Activated T-helper 9 cell treated with anti-CD3 and anti-CD28 coated beads, Interleukin-2, amount 50 U/mL, for 16 hours (primary cell): ENCODE data around the gene TRIO.
"Not testable (repeated sequence)": the region's sequence is repeated elsewhere in the genome, so short reads cannot be mapped to it uniquely, and the experiment has no call there.

Source experiments
- DNase-seq: peaks from one replicate; pipeline ENCODE4 v3.0.0-alpha.2; 2020; ENCODE audit warnings: low read depth

The TRIO gene

DNA sequence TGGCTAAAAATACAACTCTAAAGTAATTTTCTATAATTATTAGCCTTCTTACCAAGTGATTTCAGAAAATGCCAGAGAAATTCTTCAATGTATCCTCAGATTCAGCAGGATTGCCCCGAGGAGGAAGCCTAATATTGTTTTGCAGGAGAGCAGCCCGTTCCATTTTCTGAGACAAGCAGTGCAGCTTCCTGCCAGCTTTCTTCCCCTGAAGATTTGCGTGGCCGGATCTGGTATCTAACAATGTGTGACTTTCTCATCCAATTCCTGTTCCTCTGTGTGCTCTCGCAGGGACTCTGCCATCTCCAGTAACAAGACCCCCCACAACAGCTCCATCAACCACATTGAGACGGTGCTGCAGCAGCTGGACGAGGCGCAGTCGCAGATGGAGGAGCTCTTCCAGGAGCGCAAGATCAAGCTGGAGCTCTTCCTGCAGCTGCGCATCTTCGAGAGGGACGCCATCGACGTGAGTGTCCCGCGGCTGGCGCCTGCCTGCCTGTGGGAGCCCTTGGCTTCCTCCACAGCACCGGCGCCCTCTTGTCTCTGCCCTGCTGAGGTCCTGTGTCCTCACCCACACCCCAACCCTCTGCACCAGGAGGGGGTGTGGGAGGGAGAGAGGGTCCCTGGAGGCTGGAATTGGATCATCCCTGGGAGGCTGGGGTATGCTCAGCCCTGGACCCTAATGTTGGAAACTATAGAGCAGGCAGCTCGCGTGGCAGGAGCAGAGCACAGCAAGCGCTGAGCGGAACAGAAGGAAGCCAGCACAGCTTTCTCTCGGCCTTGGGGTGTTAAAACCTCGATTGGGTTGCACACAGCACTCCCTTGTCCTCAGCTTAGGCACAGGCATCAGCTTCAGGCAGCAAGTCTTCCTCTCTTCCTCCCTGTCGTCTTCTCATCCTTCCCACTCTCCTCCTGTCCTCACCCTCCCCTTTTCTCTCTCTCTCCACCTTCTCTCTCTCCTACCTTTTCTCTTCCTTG, 216.2 kb downstream of the TRIO start:
- no peak for DNase-seq

DNA sequence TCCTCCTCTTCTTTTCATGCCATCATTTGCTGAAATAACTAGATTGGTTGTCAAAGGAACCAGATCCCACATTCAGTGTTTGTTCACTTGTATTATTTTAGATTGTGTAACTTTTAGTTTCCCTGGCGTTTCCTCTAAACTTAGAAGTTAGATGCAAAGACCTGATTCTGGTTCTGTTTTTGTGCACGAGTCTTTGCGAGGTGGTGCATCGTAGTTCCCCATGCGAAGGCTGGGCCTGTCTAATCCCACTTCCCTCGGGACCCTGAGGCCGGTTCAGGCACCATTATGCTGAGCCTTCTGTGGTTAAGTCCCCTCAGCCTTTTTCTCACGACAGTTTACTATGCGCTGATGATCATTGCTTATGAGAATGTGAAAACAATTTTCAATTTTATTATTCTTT, 219.3 kb downstream of the TRIO start:
- DNase-seq, result no peak

DNA sequence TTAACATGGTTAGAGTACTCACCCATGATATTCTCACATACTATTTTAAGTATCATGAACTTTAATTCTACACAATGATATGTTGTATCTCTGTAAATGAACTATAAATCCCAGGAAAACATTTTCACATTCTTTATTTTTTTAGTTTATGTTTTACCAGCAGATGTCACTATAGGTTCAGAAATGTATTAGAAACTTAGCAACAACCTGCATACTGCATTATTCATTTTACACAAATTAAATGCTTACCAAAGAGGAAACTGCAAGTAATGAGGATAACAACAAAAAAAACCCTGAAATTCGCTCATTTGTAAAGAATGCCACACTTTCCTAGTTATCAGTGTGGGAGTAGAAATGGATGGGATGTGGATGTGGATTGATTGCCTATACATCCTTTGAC, 221.0 kb downstream of the TRIO start:
- no peak for DNase-seq

DNA sequence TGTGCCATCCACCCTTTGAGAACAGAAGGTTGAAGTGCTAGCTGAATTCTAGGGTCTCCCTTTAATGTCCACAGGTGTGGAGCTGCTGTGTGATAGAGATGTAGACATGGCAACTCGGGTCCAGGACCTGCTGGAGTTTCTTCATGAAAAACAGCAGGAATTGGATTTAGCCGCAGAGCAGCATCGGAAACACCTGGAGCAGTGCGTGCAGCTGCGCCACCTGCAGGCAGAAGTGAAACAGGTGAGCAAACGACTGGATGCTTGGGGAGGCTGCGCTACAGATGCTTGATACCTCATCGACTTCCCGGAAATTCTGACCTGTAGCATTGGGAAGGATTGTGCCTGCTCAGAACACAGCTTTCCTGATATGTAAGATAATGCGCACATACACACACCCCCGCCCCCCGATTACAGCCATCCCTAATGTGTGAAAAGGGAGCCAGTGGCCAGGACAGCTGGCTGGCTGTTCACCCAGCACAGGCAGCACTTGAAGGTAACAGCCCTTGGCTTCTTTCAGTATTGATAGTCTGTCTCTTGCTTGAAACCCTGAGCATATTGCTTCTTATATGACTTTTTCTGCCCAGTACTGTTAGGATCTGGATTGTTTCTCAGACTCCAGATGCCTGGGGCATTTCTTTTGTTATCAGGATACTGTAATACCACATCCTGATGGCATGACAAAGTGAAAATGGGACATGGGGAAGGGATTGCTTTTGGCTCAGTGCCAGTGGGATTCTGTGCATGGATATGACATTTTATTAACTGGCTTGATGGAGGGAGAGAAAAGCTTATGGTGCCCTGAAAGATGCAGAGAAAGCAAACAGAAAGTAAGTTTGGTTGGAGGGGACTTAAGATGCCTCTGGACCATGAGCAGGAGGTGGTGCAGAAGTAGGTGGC, 221.7 kb downstream of the TRIO start:
- DNase-seq, result no peak

DNA sequence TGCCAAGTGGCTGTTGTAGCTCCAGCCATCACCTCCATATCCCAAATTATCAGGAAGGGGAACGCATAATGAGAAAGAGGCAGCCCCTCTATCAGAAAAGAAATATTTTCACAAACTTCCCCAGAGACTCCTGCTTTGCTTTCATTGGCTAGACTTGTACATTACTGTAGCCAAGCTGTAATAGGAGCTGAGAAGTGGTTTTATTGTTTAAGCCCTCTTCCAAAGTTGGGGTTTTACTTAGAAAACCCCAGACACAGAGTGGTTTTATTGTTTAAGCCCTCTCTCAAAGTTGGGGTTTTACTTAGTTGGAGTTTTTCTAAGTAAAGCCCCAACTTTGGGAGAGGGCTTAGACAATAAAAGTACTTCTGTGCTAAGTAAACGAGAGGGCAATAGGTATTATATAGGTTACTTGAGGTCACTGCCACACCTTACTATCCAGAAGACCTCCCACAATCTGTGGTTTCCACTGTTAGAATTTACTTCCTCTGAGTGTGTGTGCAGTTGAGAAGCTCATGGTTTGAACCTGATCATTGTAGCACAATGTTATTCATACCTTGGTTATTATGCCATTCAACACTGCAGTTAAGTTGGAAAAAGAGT, 222.8 kb downstream of the TRIO start:
- no peak for DNase-seq

DNA sequence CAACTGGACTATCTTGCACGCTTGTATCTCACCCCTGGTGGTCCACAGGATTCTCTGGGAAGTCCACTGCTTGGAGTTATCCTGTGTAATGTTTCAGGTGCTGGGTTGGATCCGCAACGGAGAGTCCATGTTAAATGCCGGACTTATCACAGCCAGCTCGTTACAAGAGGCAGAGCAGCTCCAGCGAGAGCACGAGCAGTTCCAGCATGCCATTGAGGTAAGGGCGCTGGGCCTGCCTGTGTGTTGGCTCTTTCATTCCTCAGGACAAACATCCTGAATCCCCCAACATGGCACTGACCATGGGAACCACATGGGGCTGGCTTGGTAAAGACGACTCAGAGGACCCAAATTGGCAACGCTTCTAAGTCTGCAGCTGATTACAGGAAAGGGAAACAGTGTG, 223.6 kb downstream of the TRIO start:
- no peak for DNase-seq

DNA sequence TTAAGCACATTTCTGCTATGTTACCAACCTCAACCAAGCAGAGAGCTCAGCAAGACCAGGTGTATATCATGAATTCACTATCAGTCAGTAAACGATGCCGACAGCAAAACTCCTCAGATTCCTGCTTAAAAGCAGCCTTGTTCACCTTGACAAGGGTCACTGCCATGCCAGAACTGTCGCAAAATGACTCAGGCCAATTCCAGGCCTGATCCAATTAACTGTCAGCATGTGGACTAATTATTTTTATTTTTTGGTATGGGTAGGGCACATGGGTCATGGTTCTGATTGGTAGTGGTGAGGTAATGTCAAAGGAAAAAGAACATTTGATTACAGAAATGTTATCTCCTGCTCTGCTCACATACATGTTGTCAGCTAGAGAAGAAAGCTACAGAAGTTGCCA, 224.2 kb downstream of the TRIO start:
- DNase-seq, result no peak

DNA sequence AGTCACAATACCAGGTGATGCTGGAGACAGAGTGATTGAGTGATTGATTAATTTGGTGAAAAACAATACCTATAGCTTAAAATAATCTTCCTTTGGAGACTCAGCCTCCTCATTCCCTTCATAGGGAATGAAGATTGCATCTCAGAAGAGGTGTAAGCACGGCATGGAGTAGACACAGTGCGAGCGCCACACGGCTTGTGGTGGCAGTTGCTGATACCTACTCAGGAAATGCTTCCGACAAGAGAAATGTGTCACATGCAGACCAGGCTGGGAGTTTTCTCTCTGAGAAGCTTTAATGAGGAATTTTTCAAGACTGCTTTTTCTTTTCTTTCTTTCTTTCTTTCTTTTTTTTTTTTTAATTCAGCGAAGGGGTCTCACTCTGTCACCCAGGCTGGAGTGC, 226.6 kb downstream of the TRIO start:
- no peak for DNase-seq

DNA sequence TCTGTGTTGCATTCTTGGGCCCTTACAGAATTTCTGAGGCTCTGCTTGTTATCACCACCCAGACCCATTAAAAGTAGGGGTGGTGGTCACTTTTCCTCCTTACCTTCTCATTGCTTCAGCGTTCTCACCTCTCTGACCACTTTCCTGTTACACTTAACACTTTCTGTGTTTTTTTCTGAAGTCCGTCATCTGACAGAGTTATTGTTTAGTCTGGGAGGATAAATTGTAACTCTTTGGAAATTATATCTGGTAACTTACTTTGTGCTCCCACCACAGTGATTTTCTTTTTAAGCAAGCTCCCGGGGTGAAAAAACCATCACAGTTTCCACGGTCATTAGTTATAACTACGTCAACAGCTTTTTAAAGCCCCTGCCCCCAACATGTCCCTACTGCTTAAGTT, 227.2 kb downstream of the TRIO start:
- DNase-seq, result no peak

DNA sequence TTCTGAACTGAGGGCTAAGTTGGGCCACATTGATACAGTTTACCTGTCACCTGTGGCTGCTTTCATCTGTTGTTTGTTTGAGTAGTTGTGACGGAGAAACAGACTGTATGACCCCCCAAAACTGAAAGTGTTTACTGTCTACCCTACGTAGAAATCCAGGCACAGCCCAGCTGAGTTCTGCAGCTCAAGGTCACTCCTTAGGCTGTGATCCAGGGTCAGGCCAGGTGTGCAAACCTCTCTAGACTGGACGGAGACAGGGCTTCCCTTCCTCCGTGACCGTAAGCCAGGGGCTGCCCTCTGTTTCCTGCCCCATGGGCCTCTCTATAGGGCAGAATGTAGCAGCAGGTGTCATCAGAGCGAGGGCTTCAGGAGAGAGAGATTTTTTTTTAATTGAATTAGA, 230.5 kb downstream of the TRIO start:
- no peak for DNase-seq

DNA sequence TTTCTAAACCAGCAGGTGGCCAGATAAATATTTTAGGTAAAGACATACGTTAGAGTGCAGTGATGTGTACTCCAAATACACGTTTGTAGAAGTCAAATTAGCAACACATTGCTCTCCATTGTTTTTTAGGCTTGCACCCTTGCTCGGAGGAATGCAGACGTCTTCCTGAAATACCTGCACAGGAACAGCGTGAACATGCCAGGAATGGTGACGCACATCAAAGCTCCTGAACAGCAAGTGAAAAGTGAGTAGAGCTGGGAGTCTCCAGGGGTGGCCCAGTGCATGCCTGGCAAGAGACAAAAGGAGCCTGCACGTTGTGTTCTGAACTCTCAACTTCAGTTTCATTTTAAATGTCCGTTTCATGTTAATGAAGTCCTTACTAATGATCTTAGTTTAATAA, 231.0 kb downstream of the TRIO start:
- DNase-seq, result no peak

DNA sequence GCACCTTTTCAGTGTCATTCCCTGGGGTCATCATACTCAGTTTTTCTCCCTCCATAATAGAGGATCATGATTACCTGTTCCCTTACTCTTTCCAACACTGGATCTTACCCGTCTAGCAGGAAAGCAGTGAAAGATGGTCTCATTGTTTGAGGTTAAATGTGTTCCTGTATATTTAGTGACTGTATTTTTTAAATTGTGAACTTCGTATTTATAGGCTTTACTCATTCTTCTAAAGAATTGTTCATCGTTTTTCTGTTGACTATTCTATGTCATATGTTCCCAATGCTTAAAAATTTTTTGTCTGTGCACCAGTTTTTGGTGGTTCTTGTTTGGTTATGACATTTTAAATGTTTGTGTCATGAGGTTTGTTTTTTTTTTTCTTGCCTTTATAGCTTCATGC, 233.6 kb downstream of the TRIO start:
- DNase-seq, result no peak

DNA sequence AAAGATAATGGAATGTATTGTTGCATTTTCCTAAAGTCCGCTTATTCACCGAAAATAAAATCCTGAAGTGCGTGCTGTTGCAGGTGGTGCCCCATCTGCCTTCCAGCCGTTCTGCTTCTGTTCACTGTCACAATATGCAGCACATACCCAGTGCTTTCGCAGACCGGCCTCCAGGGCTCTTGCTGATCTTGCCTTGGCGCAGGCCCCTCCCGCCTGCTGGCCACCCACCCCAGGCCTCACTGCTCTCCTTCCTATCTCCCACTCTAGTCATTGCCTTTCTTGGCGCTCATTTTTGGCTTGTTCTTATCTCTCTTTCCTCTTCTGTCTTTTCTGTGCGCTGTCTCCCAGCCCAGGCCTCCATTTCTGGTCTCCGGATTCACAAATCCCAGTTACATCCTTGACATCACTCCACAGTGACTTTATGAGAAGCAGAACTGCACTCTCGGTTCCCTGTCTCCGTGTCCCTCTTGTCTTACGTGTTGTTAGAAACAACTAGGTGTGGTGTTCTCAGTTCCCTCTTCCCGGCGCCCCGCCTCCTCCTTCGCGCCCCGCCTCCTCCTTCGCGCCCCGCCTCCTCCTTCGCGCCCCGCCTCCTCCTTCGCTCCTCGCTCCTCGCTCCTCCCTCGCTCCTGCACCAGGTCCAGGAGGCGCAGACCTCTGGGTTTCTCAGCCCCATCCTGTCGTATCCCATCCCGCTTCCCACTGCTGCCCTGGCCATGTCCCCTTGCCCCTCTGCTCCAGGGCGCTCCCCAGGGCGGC, 236.8 kb downstream of the TRIO start:
- DNase-seq, result no peak

DNA sequence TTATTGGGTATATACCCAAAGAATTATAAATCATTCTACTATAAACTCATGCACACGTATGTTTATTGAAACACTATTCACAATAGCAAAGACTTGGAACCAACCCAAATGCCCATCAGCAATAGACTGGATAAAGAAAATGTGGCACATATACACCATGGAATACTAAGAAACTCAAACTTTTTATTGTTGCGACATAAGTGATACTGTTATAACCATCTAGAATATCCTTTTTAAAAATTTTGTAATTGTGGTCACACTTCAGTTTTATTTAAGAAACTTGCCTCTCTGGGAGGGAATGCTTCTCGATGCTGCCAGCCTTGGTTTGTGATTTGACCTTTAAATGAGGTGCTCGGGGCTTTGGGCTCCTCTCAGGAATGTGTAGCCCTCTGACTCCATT, 237.6 kb downstream of the TRIO start:
- no peak for DNase-seq

DNA sequence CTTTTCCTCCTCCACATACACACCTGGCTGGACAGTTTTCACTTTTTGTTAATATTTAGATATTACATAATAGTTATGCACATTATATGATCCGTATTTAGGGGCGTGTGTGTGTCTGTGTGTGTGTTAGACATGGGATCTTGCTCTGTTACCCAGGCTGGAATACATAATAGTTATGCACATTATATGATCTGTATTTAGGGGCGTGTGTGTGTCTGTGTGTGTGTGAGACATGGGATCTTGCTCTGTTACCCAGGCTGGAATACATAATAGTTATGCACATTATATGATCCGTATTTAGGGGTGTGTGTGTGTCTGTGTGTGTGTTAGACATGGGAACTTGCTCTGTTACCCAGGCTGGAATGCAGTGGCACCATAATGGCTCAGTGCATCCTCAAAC, 239.5 kb downstream of the TRIO start:
- DNase-seq, result no peak

DNA sequence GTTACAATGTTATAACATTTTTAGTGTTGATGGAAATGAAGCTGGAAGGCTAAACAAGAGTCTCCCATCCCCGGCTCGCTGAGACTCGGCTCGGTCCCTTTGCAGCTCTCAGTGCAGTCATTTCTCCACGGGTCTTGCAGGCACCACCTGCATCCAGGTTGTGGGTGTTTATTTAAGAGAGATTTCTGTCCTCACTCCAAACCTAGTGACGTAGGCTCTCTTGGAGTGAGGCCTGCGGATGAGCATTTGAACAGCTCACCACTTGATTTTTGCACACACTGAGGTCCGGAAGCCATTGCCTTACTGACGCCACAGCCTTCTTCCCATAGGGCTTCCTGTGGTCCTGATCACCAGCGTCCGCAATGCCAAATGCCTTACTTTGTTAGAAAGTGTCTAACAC, 240.8 kb downstream of the TRIO start:
- no peak for DNase-seq

DNA sequence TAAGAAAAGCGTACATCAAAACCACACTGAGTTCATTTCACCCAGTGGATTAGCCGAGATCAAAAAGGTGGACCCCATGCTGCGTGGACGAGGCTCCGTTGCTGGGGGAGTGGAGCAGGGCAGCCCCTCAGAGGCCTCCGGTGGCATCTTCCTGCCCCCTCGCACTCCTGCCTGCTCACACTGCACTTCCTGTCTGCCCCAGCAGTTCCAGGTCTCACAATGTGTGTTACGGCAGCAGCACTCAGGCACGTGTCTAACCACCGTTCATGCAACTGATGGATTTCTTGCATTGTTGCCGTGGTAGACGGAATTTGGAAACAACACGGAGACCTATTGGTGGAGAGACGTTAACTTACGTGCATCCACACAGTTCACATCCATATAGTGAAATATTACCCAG, 241.9 kb downstream of the TRIO start:
- DNase-seq, result no peak

DNA sequence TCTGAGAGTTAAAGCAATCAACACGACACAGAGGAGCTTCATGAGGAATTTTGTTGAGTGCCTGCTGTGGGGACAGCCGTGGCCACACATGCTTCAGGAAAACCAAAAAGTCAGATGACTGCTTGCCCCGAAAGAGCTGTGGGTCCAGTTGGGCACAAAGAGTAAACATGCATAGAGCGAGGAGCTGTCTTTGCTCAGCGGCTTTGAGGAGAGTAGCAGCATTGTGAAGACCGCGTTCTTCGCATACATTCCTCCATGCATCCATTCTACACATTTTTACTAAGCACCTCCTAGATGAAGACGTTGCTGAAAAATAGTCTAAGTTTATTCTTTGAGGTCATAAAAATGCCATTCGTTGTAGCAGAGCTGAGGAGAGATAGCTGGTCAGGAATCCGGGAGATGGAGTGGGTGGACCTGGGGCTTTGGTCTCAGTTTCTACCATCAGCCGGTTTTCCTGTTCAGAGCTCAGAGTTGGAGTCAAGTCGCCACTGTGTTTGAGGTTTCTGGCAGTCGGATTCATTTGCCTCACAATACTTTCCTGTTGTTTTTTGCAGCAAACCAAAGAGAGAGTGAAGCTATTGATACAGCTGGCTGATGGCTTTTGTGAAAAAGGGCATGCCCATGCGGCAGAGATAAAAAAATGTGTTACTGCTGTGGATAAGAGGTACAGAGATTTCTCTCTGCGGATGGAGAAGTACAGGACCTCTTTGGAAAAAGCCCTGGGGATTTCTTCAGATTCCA, 243.9 kb downstream of the TRIO start:
- no peak for DNase-seq

DNA sequence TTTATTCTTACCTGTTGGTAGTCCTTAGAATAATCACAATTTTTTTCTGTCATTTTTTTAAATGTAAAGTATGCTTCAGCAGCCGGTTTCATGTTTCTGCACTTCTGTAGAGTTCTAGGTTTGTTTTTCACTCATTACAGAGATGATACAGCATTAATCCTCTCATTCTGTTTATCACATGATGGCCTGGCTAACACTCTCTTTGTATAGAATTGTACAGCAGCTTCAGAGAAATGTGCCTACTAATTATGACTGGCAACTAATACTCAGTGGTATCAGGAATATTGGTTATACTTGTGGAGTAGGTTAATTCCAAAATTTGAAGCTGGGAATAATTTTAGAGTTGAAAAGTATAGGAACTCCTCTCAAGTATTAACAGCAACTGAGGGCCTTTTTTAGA, 245.6 kb downstream of the TRIO start:
- no peak for DNase-seq

DNA sequence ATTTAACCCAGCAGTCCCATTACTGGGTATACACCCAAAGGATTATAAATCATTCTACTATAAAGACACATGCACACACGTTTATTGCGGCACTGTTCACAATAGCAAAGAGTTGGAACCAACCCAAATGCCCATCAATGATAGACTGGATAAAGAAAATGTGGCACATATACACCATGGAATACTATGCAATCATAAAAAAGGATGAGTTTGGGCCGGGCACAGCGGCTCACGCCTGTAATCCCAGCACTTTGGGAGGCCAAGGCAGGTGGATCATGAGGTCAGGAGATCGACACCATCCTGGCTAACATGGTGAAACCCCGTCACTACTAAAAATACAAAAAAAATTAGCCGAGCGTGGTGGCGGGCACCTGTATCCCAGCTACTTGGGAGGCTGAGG, 249.4 kb downstream of the TRIO start:
- not testable (repeated sequence) for DNase-seq

DNA sequence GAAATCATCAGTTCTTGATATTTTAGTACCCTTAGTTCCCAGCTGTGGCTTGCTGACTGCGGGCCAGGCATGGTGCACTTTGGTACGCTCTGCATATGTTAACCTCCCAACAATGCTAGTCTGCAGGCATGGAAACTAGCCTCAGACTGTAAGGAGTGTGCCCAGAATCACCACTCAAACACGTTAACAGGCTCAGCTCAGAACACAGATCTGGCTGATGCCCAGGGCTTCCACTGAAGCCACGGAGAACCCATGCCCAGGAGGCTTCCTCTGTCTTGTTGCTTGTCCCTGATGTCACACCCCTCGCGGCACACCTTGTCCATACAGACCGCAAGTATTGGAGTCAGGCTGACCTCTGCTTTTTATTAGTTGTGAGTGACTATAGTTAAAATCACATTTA, 251.2 kb downstream of the TRIO start:
- no peak for DNase-seq
